ENCODE data around the gene PPM1J. TPM values are rescaled to one million over a fixed set of nuclear protein-coding genes. Genes with fewer than 3 reads are reported as not detected.
"Not testable (repeated sequence)": the region's sequence is repeated elsewhere in the genome, so short reads cannot be mapped to it uniquely, and the experiment has no call there.

The PPM1J gene
- total and polyA plus RNA-seq, 2 donors (not counting 1 experiment from before 2014, with no cell fraction given): 0.79 to 0.83 TPM

DNA sequence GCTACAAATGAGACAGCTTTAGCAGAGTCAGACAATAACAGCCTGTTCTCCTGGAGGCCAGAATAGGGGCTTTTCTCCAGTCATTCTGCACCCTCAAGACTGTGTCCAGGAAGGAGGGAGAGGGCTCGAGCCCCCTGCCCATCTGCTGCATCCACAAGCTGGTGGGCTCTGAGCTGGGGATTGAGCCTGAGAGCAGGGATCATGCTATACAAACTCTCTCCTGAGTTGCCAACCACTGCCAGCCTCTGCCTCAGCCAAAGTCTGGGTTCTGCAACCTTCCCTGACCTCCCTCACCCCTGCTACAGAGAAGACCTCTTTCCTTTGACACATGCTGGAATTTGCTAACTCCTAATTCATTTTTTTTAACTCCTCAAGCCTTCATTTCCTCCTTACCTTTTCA lies 14.8 kb upstream of the PPM1J start:
- H3K79me2 ChIP-seq (ENCODE audit: control insufficient read depth, insufficient read depth, low read length): no peaks in the 10 kb centered on the region
- H3K27me3 ChIP-seq (ENCODE audit: control insufficient read depth, insufficient read depth, low read length): no peaks in the 10 kb centered on the region
- H3K4me2 ChIP-seq (ENCODE audit: extremely low read depth, insufficient read depth, low read length): no peak overlapping the region
- no peaks in the 10 kb centered on the region for H3K9me3 ChIP-seq (ENCODE audit: control insufficient read depth, insufficient read depth, low read depth, low read length)
- no peaks in the 10 kb centered on the region for H3K4me1 ChIP-seq (ENCODE audit: control insufficient read depth, extremely low read depth, insufficient read depth, low read length)
- no peak overlapping the region for H3K9ac ChIP-seq (ENCODE audit: insufficient read depth, low read length)
- no peak overlapping the region for H3K27ac ChIP-seq (ENCODE audit: insufficient read depth, low read length)
- H4K20me1 ChIP-seq (ENCODE audit: control insufficient read depth, extremely low read depth, insufficient read depth, low read length): no peaks in the 10 kb centered on the region
- no peak overlapping the region for H3K4me3 ChIP-seq (replicated peaks in 1 of 4; ENCODE audit: control extremely low read depth in 1 of 4, insufficient read depth in 1 of 4, low read depth in 3 of 4, low read length in 4 of 4)
- TF ChIP-seq EZH2 (IDR thresholded peaks at IDR 0.05; ENCODE audit: low read length, missing control alignments): no peak
- TF ChIP-seq, protein P1, sequence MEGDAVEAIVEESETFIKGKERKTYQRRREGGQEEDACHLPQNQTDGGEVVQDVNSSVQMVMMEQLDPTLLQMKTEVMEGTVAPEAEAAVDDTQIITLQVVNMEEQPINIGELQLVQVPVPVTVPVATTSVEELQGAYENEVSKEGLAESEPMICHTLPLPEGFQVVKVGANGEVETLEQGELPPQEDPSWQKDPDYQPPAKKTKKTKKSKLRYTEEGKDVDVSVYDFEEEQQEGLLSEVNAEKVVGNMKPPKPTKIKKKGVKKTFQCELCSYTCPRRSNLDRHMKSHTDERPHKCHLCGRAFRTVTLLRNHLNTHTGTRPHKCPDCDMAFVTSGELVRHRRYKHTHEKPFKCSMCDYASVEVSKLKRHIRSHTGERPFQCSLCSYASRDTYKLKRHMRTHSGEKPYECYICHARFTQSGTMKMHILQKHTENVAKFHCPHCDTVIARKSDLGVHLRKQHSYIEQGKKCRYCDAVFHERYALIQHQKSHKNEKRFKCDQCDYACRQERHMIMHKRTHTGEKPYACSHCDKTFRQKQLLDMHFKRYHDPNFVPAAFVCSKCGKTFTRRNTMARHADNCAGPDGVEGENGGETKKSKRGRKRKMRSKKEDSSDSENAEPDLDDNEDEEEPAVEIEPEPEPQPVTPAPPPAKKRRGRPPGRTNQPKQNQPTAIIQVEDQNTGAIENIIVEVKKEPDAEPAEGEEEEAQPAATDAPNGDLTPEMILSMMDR (conservative IDR thresholded peaks at IDR 0.05 in 1 of 2, IDR thresholded peaks at IDR 0.05 in 1 of 2; ENCODE audit: low read depth in 1 of 2, low read length in 2 of 2): no peak
- H2AFZ ChIP-seq (ENCODE audit: low read length): no peak overlapping the region
- DNase-seq (ENCODE audit: low read depth in 2 of 2): no peak
- no peaks in the 10 kb centered on the region for H3K36me3 ChIP-seq (ENCODE audit: control insufficient read depth, insufficient read depth, low read length)

DNA sequence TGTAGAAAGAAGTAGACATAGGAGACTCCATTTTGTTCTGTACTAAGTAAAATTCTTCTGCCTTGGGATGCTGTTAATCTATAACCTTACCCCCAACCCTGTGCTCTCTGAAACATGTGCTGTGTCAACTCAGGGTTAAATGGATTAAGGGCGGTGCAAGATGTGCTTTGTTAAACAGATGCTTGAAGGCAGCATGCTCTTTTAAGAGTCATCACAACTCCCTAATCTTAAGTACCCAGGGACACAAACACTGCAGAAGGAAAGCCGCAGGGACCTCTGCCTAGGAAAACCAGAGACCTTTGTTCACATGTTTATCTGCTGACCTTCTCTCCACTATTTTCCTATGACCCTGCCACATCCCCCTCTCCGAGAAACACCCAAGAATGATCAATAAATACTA lies 13.9 kb upstream of the PPM1J start:
- H3K27me3 ChIP-seq (ENCODE audit: control insufficient read depth, insufficient read depth, low read length); H3K4me3 ChIP-seq (replicated peaks in 1 of 4; ENCODE audit: control extremely low read depth in 1 of 4, insufficient read depth in 1 of 4, low read depth in 3 of 4, low read length in 4 of 4); H3K4me1 ChIP-seq (ENCODE audit: control insufficient read depth, extremely low read depth, insufficient read depth, low read length); H3K9ac ChIP-seq (ENCODE audit: insufficient read depth, low read length); H4K20me1 ChIP-seq (ENCODE audit: control insufficient read depth, extremely low read depth, insufficient read depth, low read length); H2AFZ ChIP-seq (ENCODE audit: low read length); H3K79me2 ChIP-seq (ENCODE audit: control insufficient read depth, insufficient read depth, low read length); H3K9me3 ChIP-seq (ENCODE audit: control insufficient read depth, insufficient read depth, low read depth, low read length); DNase-seq (ENCODE audit: low read depth in 2 of 2); H3K4me2 ChIP-seq (ENCODE audit: extremely low read depth, insufficient read depth, low read length); H3K27ac ChIP-seq (ENCODE audit: insufficient read depth, low read length); H3K36me3 ChIP-seq (ENCODE audit: control insufficient read depth, insufficient read depth, low read length): not testable (repeated sequence)

DNA sequence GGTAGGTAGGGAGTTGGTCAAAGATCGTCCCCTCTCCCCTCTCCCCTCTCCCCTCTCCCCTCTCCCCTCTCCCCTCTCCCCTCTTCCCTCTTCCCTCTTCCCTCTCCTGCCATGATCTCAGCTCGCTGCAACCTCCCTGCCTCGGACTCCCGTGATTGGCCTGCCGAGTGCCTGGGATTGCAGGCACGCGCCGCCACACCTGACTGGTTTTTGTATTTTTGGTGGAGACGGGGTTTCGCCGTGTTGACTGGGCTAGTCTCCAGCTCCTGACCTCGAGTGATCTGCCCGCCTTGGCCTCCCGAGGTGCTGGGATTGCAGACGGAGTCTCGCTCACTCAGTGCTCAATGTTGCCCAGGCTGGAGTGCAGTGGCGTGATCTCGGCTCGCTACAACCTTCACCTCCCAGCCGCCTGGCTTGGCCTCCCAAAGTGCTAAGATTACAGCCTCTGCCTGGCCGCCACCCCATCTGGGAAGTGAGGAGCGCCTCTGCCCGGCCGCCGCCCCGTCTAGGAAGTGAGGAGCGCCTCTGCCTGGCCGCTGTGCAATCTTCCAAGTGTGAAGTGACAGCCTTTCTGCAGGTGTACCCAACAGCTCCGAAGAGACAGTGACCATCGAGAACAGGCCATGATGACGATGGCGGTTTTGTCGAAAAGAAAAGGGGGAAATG lies 13.3 kb upstream of the PPM1J start:
- H3K4me3 ChIP-seq (replicated peaks in 1 of 4; ENCODE audit: control extremely low read depth in 1 of 4, insufficient read depth in 1 of 4, low read depth in 3 of 4, low read length in 4 of 4); H3K36me3 ChIP-seq (ENCODE audit: control insufficient read depth, insufficient read depth, low read length); H3K27me3 ChIP-seq (ENCODE audit: control insufficient read depth, insufficient read depth, low read length); H3K27ac ChIP-seq (ENCODE audit: insufficient read depth, low read length); H2AFZ ChIP-seq (ENCODE audit: low read length); H3K9me3 ChIP-seq (ENCODE audit: control insufficient read depth, insufficient read depth, low read depth, low read length); H3K4me1 ChIP-seq (ENCODE audit: control insufficient read depth, extremely low read depth, insufficient read depth, low read length); H3K9ac ChIP-seq (ENCODE audit: insufficient read depth, low read length); H4K20me1 ChIP-seq (ENCODE audit: control insufficient read depth, extremely low read depth, insufficient read depth, low read length); DNase-seq (ENCODE audit: low read depth in 2 of 2); H3K4me2 ChIP-seq (ENCODE audit: extremely low read depth, insufficient read depth, low read length); H3K79me2 ChIP-seq (ENCODE audit: control insufficient read depth, insufficient read depth, low read length): not testable (repeated sequence)

DNA sequence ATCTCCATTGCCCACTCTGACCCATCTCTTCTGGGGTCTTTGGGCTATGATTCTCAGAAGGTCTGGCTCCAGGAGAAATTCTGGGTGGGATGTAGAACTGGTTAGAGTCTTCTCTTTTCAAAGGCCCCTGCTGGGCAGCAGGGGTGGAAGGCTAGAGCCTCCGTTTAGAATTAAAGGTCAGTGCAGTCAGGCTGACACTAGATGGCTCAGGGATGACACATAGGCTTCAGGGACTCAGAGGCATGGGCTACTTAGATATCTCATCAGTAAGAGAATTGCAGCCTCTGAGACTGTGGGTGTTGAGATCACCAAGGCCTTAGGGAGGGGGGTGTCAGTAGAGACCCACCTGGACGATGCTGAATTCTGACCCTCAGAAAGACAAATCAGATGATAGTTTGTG lies 12.6 kb upstream of the PPM1J start:
- Histone ChIP-seq H3K27me3 (ENCODE audit: control insufficient read depth, insufficient read depth, low read length) (no peaks in the 10 kb centered on the region), H4K20me1 (ENCODE audit: control insufficient read depth, extremely low read depth, insufficient read depth, low read length) (no peaks in the 10 kb centered on the region), H3K4me3 (replicated peaks in 1 of 4; ENCODE audit: control extremely low read depth in 1 of 4, insufficient read depth in 1 of 4, low read depth in 3 of 4, low read length in 4 of 4) (no peak overlapping the region), H3K9ac (ENCODE audit: insufficient read depth, low read length) (no peak overlapping the region), H2AFZ (ENCODE audit: low read length) (no peak overlapping the region), H3K4me1 (ENCODE audit: control insufficient read depth, extremely low read depth, insufficient read depth, low read length) (peaks cover 4% of the 10 kb centered on the region), H3K27ac (ENCODE audit: insufficient read depth, low read length) (no peak overlapping the region), H3K36me3 (ENCODE audit: control insufficient read depth, insufficient read depth, low read length) (no peaks in the 10 kb centered on the region), H3K79me2 (ENCODE audit: control insufficient read depth, insufficient read depth, low read length) (no peaks in the 10 kb centered on the region), H3K9me3 (ENCODE audit: control insufficient read depth, insufficient read depth, low read depth, low read length) (no peaks in the 10 kb centered on the region), H3K4me2 (ENCODE audit: extremely low read depth, insufficient read depth, low read length) (no peak overlapping the region)
- TF ChIP-seq EZH2 (IDR thresholded peaks at IDR 0.05; ENCODE audit: low read length, missing control alignments): no peak
- TF ChIP-seq, protein P1 (conservative IDR thresholded peaks at IDR 0.05 in 1 of 2, IDR thresholded peaks at IDR 0.05 in 1 of 2; ENCODE audit: low read depth in 1 of 2, low read length in 2 of 2): no peak
- DNase-seq (ENCODE audit: low read depth in 2 of 2): no peak

DNA sequence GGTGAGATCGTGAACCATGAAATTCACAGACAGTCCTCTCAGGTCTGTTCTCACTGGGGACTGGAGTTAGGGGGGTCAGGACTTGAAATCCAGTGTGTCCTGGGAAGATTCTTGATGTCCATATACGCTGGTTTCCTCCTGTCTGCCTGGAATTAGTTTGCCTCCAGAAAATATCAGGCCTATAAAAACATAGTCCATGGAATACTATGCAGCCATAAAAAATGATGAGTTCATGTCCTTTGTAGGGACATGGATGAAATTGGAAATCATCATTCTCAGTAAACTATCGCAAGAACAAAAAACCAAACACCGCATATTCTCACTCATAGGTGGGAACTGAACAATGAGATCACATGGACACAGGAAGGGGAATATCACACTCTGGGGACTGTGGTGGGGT lies 9.1 kb upstream of the PPM1J start:
- H3K9me3 ChIP-seq (ENCODE audit: control insufficient read depth, insufficient read depth, low read depth, low read length); H3K4me1 ChIP-seq (ENCODE audit: control insufficient read depth, extremely low read depth, insufficient read depth, low read length); H3K4me3 ChIP-seq (replicated peaks in 1 of 4; ENCODE audit: control extremely low read depth in 1 of 4, insufficient read depth in 1 of 4, low read depth in 3 of 4, low read length in 4 of 4); H3K9ac ChIP-seq (ENCODE audit: insufficient read depth, low read length); H3K27ac ChIP-seq (ENCODE audit: insufficient read depth, low read length); H3K79me2 ChIP-seq (ENCODE audit: control insufficient read depth, insufficient read depth, low read length); DNase-seq (ENCODE audit: low read depth in 2 of 2); H3K36me3 ChIP-seq (ENCODE audit: control insufficient read depth, insufficient read depth, low read length); H3K27me3 ChIP-seq (ENCODE audit: control insufficient read depth, insufficient read depth, low read length); H4K20me1 ChIP-seq (ENCODE audit: control insufficient read depth, extremely low read depth, insufficient read depth, low read length); H3K4me2 ChIP-seq (ENCODE audit: extremely low read depth, insufficient read depth, low read length); H2AFZ ChIP-seq (ENCODE audit: low read length): not testable (repeated sequence)

Measured in fibroblast of lung (primary cell).